Endothelial cell of umbilical vein (primary cell): ENCODE data around the gene CTNS.

ENCODE experiments used
- EZH2 ChIP-seq: IDR thresholded peaks from 2 replicates; pipeline ENCODE4 v1.6.1; 2012; ENCODE audit warnings: borderline replicate concordance, low read depth, mild to moderate bottlenecking, moderate library complexity, low read length, inconsistent platforms; ENCODE audit not compliant: severe bottlenecking
- POLR2A ChIP-seq: IDR thresholded peaks from 2 replicates; pipeline ENCODE4 v1.6.1; 2012; ENCODE audit warnings: low read depth, mild to moderate bottlenecking, control low read depth, low read length
- TF ChIP-seq, protein P1 (sequence below), 2 donors: IDR thresholded peaks; 1 replicate in 1 of 2; 2 replicates in 1 of 2; pipeline ENCODE4 v1.5.1; 2011; ENCODE audit warnings: low read length in 2 of 2, mild to moderate bottlenecking in 2 of 2, moderate library complexity in 2 of 2, control low read depth in 1 of 2, inconsistent platforms in 1 of 2, low read depth in 1 of 2; ENCODE audit not compliant: insufficient read depth in 1 of 2; ENCODE audit errors: extremely low read depth in 1 of 2

DNA sequence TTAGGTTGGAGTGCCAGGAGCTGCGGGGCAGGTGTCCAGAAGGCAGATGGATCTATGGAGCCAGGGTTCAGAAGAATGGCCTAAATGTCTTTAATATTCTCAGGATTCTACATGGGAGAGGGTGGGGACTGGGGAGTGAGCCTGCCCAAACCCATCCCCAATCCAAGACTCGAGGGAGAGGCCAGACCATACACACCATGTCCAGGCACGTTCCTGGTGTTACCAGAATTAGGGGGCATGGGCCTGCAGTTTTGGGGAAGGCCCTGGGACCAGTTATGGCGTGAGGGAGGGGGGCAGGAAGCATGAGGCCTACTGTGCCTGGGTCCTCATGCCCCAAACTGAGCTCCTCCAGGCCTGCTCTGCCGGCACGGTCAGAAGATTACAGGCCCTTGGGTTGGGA, 30.0 kb downstream of the CTNS start:
- TF ChIP-seq, protein P1, sequence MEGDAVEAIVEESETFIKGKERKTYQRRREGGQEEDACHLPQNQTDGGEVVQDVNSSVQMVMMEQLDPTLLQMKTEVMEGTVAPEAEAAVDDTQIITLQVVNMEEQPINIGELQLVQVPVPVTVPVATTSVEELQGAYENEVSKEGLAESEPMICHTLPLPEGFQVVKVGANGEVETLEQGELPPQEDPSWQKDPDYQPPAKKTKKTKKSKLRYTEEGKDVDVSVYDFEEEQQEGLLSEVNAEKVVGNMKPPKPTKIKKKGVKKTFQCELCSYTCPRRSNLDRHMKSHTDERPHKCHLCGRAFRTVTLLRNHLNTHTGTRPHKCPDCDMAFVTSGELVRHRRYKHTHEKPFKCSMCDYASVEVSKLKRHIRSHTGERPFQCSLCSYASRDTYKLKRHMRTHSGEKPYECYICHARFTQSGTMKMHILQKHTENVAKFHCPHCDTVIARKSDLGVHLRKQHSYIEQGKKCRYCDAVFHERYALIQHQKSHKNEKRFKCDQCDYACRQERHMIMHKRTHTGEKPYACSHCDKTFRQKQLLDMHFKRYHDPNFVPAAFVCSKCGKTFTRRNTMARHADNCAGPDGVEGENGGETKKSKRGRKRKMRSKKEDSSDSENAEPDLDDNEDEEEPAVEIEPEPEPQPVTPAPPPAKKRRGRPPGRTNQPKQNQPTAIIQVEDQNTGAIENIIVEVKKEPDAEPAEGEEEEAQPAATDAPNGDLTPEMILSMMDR (IDR thresholded peaks at IDR 0.05; ENCODE audit: extremely low read depth in 1 of 2, insufficient read depth in 1 of 2, low read depth in 1 of 2, low read length in 2 of 2), result no peak
- TF ChIP-seq EZH2, result no peak
- TF ChIP-seq POLR2A, result no peak
